ENCODE results near the gene SYT8.

Gene SYT8

DNA sequence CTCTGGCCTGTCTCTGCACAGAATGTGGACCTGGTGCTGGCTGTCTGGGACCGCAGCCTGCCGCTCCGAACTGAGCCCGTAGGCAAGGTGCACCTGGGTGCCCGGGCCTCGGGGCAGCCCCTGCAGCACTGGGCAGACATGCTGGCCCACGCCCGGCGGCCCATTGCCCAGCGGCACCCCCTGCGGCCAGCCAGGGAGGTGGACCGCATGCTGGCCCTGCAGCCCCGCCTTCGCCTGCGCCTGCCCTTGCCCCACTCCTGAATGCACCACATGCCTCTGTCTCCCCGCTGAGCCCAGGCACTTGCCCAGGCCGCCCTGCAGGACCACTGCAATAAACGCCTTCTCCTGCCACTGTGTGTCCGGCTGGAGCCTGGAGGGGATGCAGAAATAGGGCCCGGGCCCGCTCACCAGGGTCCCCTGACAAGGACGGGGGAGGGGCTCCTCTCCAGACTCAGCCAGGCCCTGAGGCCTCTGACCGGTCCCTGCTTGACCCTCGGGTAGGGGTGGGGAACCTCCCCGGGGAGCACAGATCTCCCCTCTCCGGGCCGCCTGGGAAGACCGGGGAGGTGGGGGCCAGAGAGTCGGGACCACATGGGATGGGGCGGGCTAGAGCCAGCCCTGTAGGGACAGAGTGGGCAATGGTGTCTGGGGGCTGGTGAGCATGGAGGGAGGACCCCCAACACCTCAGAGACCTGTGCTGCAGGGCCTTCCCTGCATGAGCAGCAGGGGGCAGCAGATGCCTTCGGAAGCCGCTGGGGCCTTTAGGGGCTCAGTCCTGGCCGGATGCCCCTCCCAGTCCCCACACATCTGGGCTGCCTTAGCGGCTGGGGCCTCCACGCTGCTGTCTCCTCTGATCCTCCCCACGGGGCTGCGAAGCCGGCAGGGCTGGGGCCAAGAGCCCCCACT is 2.6 kb downstream of the SYT8 start:
- no peaks in the 10 kb centered on the region for H3K36me3 ChIP-seq (ENCODE audit: insufficient read depth, low read length)
- H3K4me3 ChIP-seq (ENCODE audit: low read depth in 1 of 2, low read length in 2 of 2): no peak overlapping the region
- no peak overlapping the region for H3K4me2 ChIP-seq (ENCODE audit: insufficient read depth, low read length)
- no peak for TF ChIP-seq EZH2 (IDR thresholded peaks at IDR 0.05; ENCODE audit: borderline replicate concordance, low read depth, low read length, severe bottlenecking)
- TF ChIP-seq, protein P1, sequence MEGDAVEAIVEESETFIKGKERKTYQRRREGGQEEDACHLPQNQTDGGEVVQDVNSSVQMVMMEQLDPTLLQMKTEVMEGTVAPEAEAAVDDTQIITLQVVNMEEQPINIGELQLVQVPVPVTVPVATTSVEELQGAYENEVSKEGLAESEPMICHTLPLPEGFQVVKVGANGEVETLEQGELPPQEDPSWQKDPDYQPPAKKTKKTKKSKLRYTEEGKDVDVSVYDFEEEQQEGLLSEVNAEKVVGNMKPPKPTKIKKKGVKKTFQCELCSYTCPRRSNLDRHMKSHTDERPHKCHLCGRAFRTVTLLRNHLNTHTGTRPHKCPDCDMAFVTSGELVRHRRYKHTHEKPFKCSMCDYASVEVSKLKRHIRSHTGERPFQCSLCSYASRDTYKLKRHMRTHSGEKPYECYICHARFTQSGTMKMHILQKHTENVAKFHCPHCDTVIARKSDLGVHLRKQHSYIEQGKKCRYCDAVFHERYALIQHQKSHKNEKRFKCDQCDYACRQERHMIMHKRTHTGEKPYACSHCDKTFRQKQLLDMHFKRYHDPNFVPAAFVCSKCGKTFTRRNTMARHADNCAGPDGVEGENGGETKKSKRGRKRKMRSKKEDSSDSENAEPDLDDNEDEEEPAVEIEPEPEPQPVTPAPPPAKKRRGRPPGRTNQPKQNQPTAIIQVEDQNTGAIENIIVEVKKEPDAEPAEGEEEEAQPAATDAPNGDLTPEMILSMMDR (IDR thresholded peaks at IDR 0.05; ENCODE audit: borderline replicate concordance, extremely low read depth, low read length, poor library complexity, severe bottlenecking): peak; percentile 91
- H3K4me1 ChIP-seq (ENCODE audit: insufficient read depth, low read length): peaks cover 5% of the 10 kb centered on the region; the same call in 1 of the 2 replicates
- no peak overlapping the region for H3K27ac ChIP-seq (ENCODE audit: low read length)
- no peaks in the 10 kb centered on the region for H4K20me1 ChIP-seq (ENCODE audit: insufficient read depth, low read length)
- H2AFZ ChIP-seq (ENCODE audit: low read depth, low read length): no peak overlapping the region
- no peaks in the 10 kb centered on the region for H3K79me2 ChIP-seq (ENCODE audit: insufficient read depth, low read length)
- H3K9ac ChIP-seq (ENCODE audit: low read depth, low read length): no peak overlapping the region
- ATAC-seq (ENCODE audit: insufficient read depth, low read depth) (peak; percentile 96), DNase-seq (peak; percentile 86)
- no peaks in the 10 kb centered on the region for H3K27me3 ChIP-seq (ENCODE audit: insufficient read depth, low read length, poor library complexity)
- no peaks in the 10 kb centered on the region for H3K9me3 ChIP-seq (ENCODE audit: insufficient read depth, low read length, severe bottlenecking)

DNA sequence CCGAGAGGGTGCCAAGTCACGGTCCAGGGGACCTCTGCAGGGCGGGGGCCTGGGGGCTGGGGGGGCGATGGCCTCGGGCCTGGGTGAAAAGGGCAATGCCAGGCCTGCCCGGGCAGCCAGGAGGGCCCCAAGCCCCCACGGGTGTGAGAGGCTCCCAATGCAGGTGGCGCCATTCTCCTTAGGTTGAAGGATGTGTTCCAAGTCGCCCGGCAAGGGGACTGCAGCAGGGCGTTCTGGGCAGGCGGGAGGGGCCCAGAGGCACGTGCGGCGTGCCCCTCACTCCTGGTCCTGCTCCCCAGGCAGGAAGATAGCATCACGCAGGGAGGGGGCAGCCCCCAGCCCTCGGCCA is 3.3 kb downstream of the SYT8 start:
- Histone ChIP-seq H2AFZ (ENCODE audit: low read depth, low read length) (no peak overlapping the region), H3K27me3 (ENCODE audit: insufficient read depth, low read length, poor library complexity) (no peaks in the 10 kb centered on the region), H3K36me3 (ENCODE audit: insufficient read depth, low read length) (no peaks in the 10 kb centered on the region), H4K20me1 (ENCODE audit: insufficient read depth, low read length) (no peaks in the 10 kb centered on the region), H3K79me2 (ENCODE audit: insufficient read depth, low read length) (no peaks in the 10 kb centered on the region), H3K27ac (ENCODE audit: low read length) (no peak overlapping the region), H3K4me1 (ENCODE audit: insufficient read depth, low read length) (0 out of 2 replicates have a peak, but pooled peaks cover 4% of the 10 kb centered on the region), H3K9me3 (ENCODE audit: insufficient read depth, low read length, severe bottlenecking) (no peaks in the 10 kb centered on the region), H3K4me2 (ENCODE audit: insufficient read depth, low read length) (no peak overlapping the region), H3K9ac (ENCODE audit: low read depth, low read length) (no peak overlapping the region), H3K4me3 (ENCODE audit: low read depth in 1 of 2, low read length in 2 of 2) (no peak overlapping the region)
- DNase-seq: no peak
- TF ChIP-seq, protein P1 (IDR thresholded peaks at IDR 0.05; ENCODE audit: borderline replicate concordance, extremely low read depth, low read length, poor library complexity, severe bottlenecking): no peak
- no peak for TF ChIP-seq EZH2 (IDR thresholded peaks at IDR 0.05; ENCODE audit: borderline replicate concordance, low read depth, low read length, severe bottlenecking)
- ATAC-seq (ENCODE audit: insufficient read depth, low read depth): no peak; the same call in 2 of the 3 replicates

DNA sequence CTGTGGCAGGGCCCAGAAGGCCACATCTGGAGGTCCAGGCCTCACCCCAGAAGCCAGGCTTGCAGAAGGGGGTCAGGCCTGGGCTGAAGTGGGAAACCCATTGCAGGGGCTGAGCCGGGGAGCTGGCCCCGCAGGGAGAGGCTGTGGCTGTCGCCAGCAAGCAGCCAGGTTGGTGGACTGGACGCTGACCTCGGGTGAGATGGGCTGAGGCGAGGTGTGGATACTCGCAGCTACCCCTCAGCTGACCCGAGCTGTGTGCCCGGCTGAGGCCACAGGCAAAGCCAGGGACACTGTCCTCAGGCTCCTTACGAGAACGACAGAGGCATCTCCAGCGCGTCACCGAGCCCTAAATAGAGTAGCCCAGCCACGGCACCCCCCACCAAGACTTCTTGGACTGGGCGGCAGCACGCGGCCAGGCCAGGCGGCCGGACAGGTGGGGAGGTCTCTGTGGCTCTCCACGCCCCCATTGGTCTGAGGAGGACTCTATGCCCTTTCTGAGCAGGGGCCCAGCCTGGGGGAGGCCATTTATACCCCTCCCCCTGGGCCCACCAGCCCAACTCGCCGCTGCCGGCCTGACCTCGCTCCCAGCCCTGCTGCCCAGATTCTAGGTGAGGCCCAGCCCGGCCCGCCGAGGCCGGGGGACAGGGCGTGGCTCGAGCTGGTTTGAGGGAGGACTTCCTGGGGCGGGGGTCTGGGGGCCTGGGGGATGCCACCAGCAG is 3.8 kb downstream of the SYT8 start, which contains the start of gene TNNI2:
TSS of gene TNNI2 (plus strand) at position 556 of the 719 bp plus-strand sequence. CDS start 716 bp downstream, outside the sequence.
- H3K27ac ChIP-seq (ENCODE audit: low read length): no peak within 1 kb of the TSS
- no peaks in the 10 kb centered on the region for H4K20me1 ChIP-seq (ENCODE audit: insufficient read depth, low read length)
- H3K27me3 ChIP-seq (ENCODE audit: insufficient read depth, low read length, poor library complexity): no peaks in the 10 kb centered on the region
- DNase-seq (no peak), ATAC-seq (ENCODE audit: insufficient read depth, low read depth) (no peak)
- 0 out of 2 replicates have a peak, but pooled peaks cover 4% of the 10 kb centered on the region for H3K4me1 ChIP-seq (ENCODE audit: insufficient read depth, low read length)
- H3K4me3 ChIP-seq (ENCODE audit: low read depth in 1 of 2, low read length in 2 of 2): no peak within 1 kb of the TSS
- H3K36me3 ChIP-seq (ENCODE audit: insufficient read depth, low read length): no peaks in the 10 kb centered on the region
- no peak within 1 kb of the TSS for H3K4me2 ChIP-seq (ENCODE audit: insufficient read depth, low read length)
- no peak within 1 kb of the TSS for H2AFZ ChIP-seq (ENCODE audit: low read depth, low read length)
- H3K9me3 ChIP-seq (ENCODE audit: insufficient read depth, low read length, severe bottlenecking): no peaks in the 10 kb centered on the region
- H3K9ac ChIP-seq (ENCODE audit: low read depth, low read length): no peak within 1 kb of the TSS
- TF ChIP-seq, protein P1 (IDR thresholded peaks at IDR 0.05; ENCODE audit: borderline replicate concordance, extremely low read depth, low read length, poor library complexity, severe bottlenecking): no peak
- no peak for TF ChIP-seq EZH2 (IDR thresholded peaks at IDR 0.05; ENCODE audit: borderline replicate concordance, low read depth, low read length, severe bottlenecking)
- no peaks in the 10 kb centered on the region for H3K79me2 ChIP-seq (ENCODE audit: insufficient read depth, low read length)
